Measurements from ENCODE around the gene OR2Z1. TPM values are rescaled to one million over a fixed set of nuclear protein-coding genes. Genes with fewer than 3 reads are reported as not detected.
"Not testable (repeated sequence)": the region's sequence is repeated elsewhere in the genome, so short reads cannot be mapped to it uniquely, and the experiment has no call there.

The OR2Z1 gene
- total and polyA plus RNA-seq, 2 of the 13 experiments (the other 11 are each of a cell fraction or from before 2014, with no cell fraction given), result not detected

DNA sequence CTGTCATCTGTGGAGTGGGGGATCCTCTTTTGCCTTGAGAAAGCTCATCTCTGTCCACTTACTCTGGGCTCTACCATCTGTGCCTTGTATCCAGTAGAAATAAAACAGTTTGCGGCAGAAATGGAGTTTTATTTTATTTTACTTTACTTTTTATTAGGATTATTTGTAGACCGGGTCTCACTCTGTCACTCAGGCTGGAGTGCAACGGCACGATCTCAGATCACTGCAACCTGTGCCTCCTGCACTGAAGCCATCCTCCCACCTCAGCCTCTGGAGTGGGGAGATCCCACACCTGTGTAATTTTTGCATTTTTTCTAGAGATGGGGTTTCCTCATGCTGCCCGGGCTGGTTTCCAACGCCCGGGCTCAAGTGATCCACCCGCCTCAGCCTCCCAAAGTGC is 47.8 kb downstream of the OR2Z1 start:
- DNase-seq (ENCODE audit: low spot score); H4K20me1 ChIP-seq (ENCODE audit: insufficient read depth, low read length); H3K79me2 ChIP-seq (ENCODE audit: insufficient read depth, low read length); CTCF ChIA-PET (ENCODE audit: low intra/inter-chr PET ratio, low total read pairs); ATAC-seq; H2AFZ ChIP-seq (ENCODE audit: low read length); H3K4me3 ChIP-seq (replicated peaks in 1 of 3; ENCODE audit: insufficient read depth in 1 of 3, low read depth in 2 of 3, low read length in 3 of 3); H3K9ac ChIP-seq (ENCODE audit: insufficient read depth, low read depth, low read length); H3K36me3 ChIP-seq (replicated peaks in 1 of 2; ENCODE audit: control insufficient read depth in 1 of 2, insufficient read depth in 2 of 2, low read length in 2 of 2); in situ Hi-C loops (cut with HindIII; ENCODE audit: extremely low pct_ligation_motif_present, low pct_unique_long_range_greater_than_20kb); H3K4me2 ChIP-seq (ENCODE audit: low read depth, low read length); H3K27ac ChIP-seq (ENCODE audit: extremely low read length, insufficient read depth, low read length); H3K27me3 ChIP-seq (ENCODE audit: control insufficient read depth in 1 of 2, insufficient read depth in 2 of 2, low read length in 2 of 2); intact Hi-C loops (cut with micrococcal nuclease; ENCODE audit: unreplicated experiment); BruUV-seq (replicated peaks); FAIRE-seq; H3K9me3 ChIP-seq (ENCODE audit: low read length); POLR2A ChIA-PET; H3K4me1 ChIP-seq (ENCODE audit: insufficient read depth, low read length): not testable (repeated sequence)
- 50% methylated on average over 4 of the region's 8 CpGs for WGBS (ENCODE audit: low lambda C conversion rate)

DNA sequence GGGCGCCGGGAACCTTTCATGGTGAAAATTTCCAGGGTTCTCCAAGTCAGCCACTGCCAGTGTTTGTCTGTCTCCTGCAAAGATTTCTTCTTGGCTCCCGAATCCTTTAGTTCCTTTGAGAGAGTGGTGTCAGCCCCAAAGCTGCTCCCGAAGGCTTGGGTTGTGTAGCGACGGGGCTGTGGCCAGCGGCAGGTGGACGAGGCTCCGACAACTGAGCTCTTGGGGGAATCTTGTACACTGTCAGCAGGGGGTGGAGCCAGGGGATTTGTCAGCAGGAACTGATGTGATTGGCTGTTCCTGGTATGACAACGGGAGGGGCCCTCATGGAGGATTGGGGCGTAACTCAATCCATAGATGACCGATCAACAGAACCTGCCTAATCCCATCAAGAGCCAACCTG is 52.2 kb downstream of the OR2Z1 start:
- H3K9ac ChIP-seq (ENCODE audit: insufficient read depth, low read depth, low read length); H3K79me2 ChIP-seq (ENCODE audit: insufficient read depth, low read length); H3K4me1 ChIP-seq (ENCODE audit: insufficient read depth, low read length); FAIRE-seq; in situ Hi-C loops (cut with HindIII; ENCODE audit: extremely low pct_ligation_motif_present, low pct_unique_long_range_greater_than_20kb); intact Hi-C loops (cut with micrococcal nuclease; ENCODE audit: unreplicated experiment); H3K9me3 ChIP-seq (ENCODE audit: low read length); ATAC-seq; CTCF ChIA-PET (ENCODE audit: low intra/inter-chr PET ratio, low total read pairs); H3K4me2 ChIP-seq (ENCODE audit: low read depth, low read length); H3K36me3 ChIP-seq (replicated peaks in 1 of 2; ENCODE audit: control insufficient read depth in 1 of 2, insufficient read depth in 2 of 2, low read length in 2 of 2); H2AFZ ChIP-seq (ENCODE audit: low read length); H3K27me3 ChIP-seq (ENCODE audit: control insufficient read depth in 1 of 2, insufficient read depth in 2 of 2, low read length in 2 of 2); H3K4me3 ChIP-seq (replicated peaks in 1 of 3; ENCODE audit: insufficient read depth in 1 of 3, low read depth in 2 of 3, low read length in 3 of 3); DNase-seq (ENCODE audit: low spot score); H3K27ac ChIP-seq (ENCODE audit: extremely low read length, insufficient read depth, low read length); H4K20me1 ChIP-seq (ENCODE audit: insufficient read depth, low read length); POLR2A ChIA-PET; BruUV-seq (replicated peaks): not testable (repeated sequence)
- WGBS (ENCODE audit: low lambda C conversion rate), result no CpG with 5 or more reads among the region's 12 CpGs

Small RNA genes within 50 kb of the gene (small RNA-seq; reads per million reads assigned to genes)
- gene AC012616.1 (ENCODE audit: insufficient read depth in 2 of 3, insufficient read length in 3 of 3, low read depth in 2 of 3, low replicate concordance in 1 of 3), result 0 reads per million in 3 experiments

Other genes starting within 250 kb of the OR2Z1 start
- gene PRAM1, start 219.0 kb upstream of the OR2Z1 start, total RNA-seq (2016; rRNA removed; fragmentation: Illumina TruSeq; extraction: Trizol), result not detected in 2 replicates
- 0.03 TPM in 1 of 2 replicates, not detected in the other for gene PRAM1, start 219.0 kb upstream of the OR2Z1 start, polyA plus RNA-seq (2011; rRNA removed)
- 1.4 and 2.5 TPM in 2 replicates for gene ZNF414, start 207.5 kb upstream of the OR2Z1 start, total RNA-seq (2016; rRNA removed; fragmentation: Illumina TruSeq; extraction: Trizol)
- gene ZNF414, start 207.5 kb upstream of the OR2Z1 start, polyA plus RNA-seq (2011; rRNA removed), result 2.8 and 4.0 TPM in 2 replicates
- 0.09 and 0.13 TPM in 2 replicates for gene MYO1F, start 144.2 kb upstream of the OR2Z1 start, total RNA-seq (2016; rRNA removed; fragmentation: Illumina TruSeq; extraction: Trizol)
- gene MYO1F, start 144.2 kb upstream of the OR2Z1 start, polyA plus RNA-seq (2011; rRNA removed), result 0.13 and 0.34 TPM in 2 replicates
- 0.49 TPM in 1 of 2 replicates, not detected in the other for gene ADAMTS10, start 110.9 kb upstream of the OR2Z1 start, total RNA-seq (2016; rRNA removed; fragmentation: Illumina TruSeq; extraction: Trizol)
- gene ADAMTS10, start 110.9 kb upstream of the OR2Z1 start, polyA plus RNA-seq (2011; rRNA removed), result 1.7 and 3.0 TPM in 2 replicates
- gene NFILZ, start 91.0 kb upstream of the OR2Z1 start, total RNA-seq (2016; rRNA removed; fragmentation: Illumina TruSeq; extraction: Trizol), result not detected in 2 replicates
- not detected in 2 replicates for gene NFILZ, start 91.0 kb upstream of the OR2Z1 start, polyA plus RNA-seq (2011; rRNA removed)
- not detected in 2 replicates for gene ACTL9, start 22.8 kb upstream of the OR2Z1 start, total RNA-seq (2016; rRNA removed; fragmentation: Illumina TruSeq; extraction: Trizol)
- gene ACTL9, start 22.8 kb upstream of the OR2Z1 start, polyA plus RNA-seq (2011; rRNA removed), result not detected in 2 replicates
- gene ZNF558, start 110.7 kb downstream of the OR2Z1 start, total RNA-seq (2016; rRNA removed; fragmentation: Illumina TruSeq; extraction: Trizol), result 7.9 and 9.5 TPM in 2 replicates
- 10.8 and 13.0 TPM in 2 replicates for gene ZNF558, start 110.7 kb downstream of the OR2Z1 start, polyA plus RNA-seq (2011; rRNA removed)
- not detected in 2 replicates for gene MBD3L1, start 110.7 kb downstream of the OR2Z1 start, total RNA-seq (2016; rRNA removed; fragmentation: Illumina TruSeq; extraction: Trizol)
- gene MBD3L1, start 110.7 kb downstream of the OR2Z1 start, polyA plus RNA-seq (2011; rRNA removed), result not detected in 2 replicates